ENCODE results near the gene HSD11B2.

The HSD11B2 gene

DNA sequence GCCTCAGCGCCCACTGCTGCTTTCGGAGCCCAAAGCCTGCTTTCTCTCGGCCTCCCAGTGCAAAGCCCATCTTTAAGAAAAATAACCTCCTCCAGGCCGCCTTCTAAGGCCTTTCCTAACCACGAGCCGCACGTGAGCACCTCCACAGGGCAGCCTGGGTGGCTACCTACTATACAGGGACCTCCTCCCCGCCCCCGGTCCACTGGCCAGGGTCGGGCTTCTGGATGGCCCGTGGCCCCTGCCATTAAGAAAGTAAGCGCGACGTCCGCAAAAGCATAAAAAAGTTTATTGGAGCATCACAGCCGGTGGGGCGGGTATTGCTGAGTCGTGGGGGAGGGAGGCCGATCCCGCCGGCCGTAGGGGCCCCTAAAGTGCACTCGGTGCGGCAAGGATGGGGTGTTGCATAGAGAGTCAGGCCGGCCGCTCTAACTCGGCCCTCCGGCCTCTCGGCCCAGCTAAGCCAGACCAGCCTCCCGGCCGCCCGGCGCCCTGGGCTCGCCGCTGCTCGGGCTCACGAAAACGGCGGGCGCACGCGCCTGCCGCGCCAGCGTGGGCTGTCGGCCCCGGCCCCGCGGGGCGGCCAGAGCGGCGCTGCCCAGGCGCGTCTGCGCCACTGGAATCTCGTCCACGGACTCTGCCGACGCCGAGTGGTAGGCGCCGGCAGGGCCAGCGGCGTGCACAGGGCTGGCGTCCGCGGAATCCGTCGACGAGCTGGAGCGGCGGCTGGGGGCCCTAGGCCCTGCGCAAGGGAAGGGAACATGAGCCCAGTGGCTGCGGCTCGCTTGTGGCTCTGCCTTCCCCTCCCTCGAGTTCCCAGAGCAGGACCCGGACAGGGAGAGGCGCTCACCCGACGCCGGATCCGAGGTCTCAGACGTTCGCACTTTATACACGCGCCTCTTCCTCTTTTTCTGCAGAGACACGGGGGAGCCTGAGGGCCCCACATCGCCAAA is 36.5 kb upstream of the HSD11B2 start:
- no peaks in the 10 kb centered on the region for H3K9me3 ChIP-seq (ENCODE audit: low read length)
- H3F3A ChIP-seq (ENCODE audit: insufficient read depth, low read length) = no peaks in the 10 kb centered on the region
- TF ChIP-seq EZH2 (IDR thresholded peaks at IDR 0.05; ENCODE audit: borderline replicate concordance, low read length) = no peak
- TF ChIP-seq, protein P1, sequence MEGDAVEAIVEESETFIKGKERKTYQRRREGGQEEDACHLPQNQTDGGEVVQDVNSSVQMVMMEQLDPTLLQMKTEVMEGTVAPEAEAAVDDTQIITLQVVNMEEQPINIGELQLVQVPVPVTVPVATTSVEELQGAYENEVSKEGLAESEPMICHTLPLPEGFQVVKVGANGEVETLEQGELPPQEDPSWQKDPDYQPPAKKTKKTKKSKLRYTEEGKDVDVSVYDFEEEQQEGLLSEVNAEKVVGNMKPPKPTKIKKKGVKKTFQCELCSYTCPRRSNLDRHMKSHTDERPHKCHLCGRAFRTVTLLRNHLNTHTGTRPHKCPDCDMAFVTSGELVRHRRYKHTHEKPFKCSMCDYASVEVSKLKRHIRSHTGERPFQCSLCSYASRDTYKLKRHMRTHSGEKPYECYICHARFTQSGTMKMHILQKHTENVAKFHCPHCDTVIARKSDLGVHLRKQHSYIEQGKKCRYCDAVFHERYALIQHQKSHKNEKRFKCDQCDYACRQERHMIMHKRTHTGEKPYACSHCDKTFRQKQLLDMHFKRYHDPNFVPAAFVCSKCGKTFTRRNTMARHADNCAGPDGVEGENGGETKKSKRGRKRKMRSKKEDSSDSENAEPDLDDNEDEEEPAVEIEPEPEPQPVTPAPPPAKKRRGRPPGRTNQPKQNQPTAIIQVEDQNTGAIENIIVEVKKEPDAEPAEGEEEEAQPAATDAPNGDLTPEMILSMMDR (IDR thresholded peaks at IDR 0.05; ENCODE audit: low read length) = no peak
- H3K36me3 ChIP-seq (ENCODE audit: insufficient read depth, low read length) = no peaks in the 10 kb centered on the region
- no peak overlapping the region for H3K4me2 ChIP-seq (ENCODE audit: low read length)
- no peak overlapping the region for H3K27ac ChIP-seq (ENCODE audit: low read depth, low read length, poor library complexity, severe bottlenecking)
- H4K20me1 ChIP-seq (ENCODE audit: insufficient read depth, low read length) = no peaks in the 10 kb centered on the region
- no peaks in the 10 kb centered on the region for H3K27me3 ChIP-seq (ENCODE audit: insufficient read depth, low read length)
- no peaks in the 10 kb centered on the region for H3K9me2 ChIP-seq (ENCODE audit: low read depth, low read length)
- H2AFZ ChIP-seq (ENCODE audit: low read length) = no peak overlapping the region
- no peaks in the 10 kb centered on the region for H3K79me2 ChIP-seq (ENCODE audit: insufficient read depth, low read length)
- no peak overlapping the region for H3K4me3 ChIP-seq (ENCODE audit: low read depth, low read length, poor library complexity, severe bottlenecking)
- no peaks in the 10 kb centered on the region for H3K4me1 ChIP-seq (ENCODE audit: insufficient read depth, low read length, severe bottlenecking)
- H3K9ac ChIP-seq (ENCODE audit: low read length) = no peak overlapping the region

DNA sequence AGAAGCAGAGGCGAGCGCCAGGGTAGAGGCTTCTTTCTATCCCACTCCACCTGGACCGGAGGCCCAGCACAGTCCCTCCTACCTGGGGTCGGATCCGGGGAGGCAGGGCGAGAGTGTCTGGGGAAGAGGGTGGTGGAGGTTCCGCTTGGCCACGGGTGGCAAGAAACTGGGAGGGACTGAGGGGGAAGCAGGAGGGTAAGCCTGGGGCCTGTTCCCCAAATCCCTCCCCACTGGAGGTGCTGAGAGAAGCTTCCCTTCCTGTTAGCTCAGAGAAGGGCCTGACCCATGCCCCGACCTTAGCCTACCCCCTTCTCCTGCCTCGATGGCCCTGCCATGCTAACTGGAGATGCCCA is 35.8 kb upstream of the HSD11B2 start:
- Histone ChIP-seq H3K79me2 (ENCODE audit: insufficient read depth, low read length) (no peaks in the 10 kb centered on the region), H3K36me3 (ENCODE audit: insufficient read depth, low read length) (no peaks in the 10 kb centered on the region), H3K4me2 (ENCODE audit: low read length) (no peak overlapping the region), H3K9me3 (ENCODE audit: low read length) (no peaks in the 10 kb centered on the region), H3K27me3 (ENCODE audit: insufficient read depth, low read length) (no peaks in the 10 kb centered on the region), H4K20me1 (ENCODE audit: insufficient read depth, low read length) (no peaks in the 10 kb centered on the region), H3K4me1 (ENCODE audit: insufficient read depth, low read length, severe bottlenecking) (no peaks in the 10 kb centered on the region), H3K27ac (ENCODE audit: low read depth, low read length, poor library complexity, severe bottlenecking) (no peak overlapping the region), H3K4me3 (ENCODE audit: low read depth, low read length, poor library complexity, severe bottlenecking) (no peak overlapping the region), H3K9ac (ENCODE audit: low read length) (no peak overlapping the region), H3K9me2 (ENCODE audit: low read depth, low read length) (no peaks in the 10 kb centered on the region), H3F3A (ENCODE audit: insufficient read depth, low read length) (no peaks in the 10 kb centered on the region), H2AFZ (ENCODE audit: low read length) (no peak overlapping the region)
- TF ChIP-seq, protein P1 (IDR thresholded peaks at IDR 0.05; ENCODE audit: low read length) = no peak
- no peak for TF ChIP-seq EZH2 (IDR thresholded peaks at IDR 0.05; ENCODE audit: borderline replicate concordance, low read length)

DNA sequence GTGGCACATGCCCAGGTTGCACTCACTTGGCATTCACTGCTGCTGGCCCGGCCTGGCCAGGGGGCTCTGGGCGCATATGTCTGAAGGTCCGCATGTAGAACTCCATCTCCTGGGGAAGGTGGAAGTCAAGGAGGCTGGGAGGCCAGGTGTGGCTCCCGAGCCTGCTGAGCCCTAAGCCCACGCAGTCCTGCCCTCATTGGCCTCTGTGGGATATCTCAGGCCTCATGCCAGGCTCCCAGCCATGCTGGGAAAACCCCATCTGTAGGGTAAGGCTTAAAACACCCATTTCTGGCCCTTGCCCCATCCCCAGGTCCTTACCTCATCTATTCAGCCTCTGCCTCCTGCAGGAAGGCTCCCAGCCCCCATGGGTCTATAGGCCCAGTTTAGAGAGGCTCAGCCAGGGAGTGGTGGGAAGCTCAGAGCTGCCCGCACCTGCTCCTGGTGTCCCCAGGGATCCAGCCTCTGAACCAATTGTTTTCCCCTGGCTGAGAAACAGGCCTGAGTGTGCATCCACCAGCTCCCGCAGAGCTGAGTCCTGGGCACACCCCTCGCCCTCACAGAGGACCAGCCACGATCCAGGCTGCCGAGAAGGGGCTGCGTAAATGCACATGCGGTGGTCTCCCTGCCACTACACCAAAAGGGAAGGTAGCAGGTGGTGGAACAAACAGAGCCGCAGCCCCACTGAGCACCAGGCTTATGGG is 35.3 kb upstream of the HSD11B2 start:
- H3F3A ChIP-seq (ENCODE audit: insufficient read depth, low read length) = no peaks in the 10 kb centered on the region
- no peaks in the 10 kb centered on the region for H3K9me2 ChIP-seq (ENCODE audit: low read depth, low read length)
- no peaks in the 10 kb centered on the region for H3K9me3 ChIP-seq (ENCODE audit: low read length)
- H3K9ac ChIP-seq (ENCODE audit: low read length) = no peak overlapping the region
- H3K36me3 ChIP-seq (ENCODE audit: insufficient read depth, low read length) = no peaks in the 10 kb centered on the region
- no peak overlapping the region for H3K4me2 ChIP-seq (ENCODE audit: low read length)
- no peaks in the 10 kb centered on the region for H3K4me1 ChIP-seq (ENCODE audit: insufficient read depth, low read length, severe bottlenecking)
- H3K27ac ChIP-seq (ENCODE audit: low read depth, low read length, poor library complexity, severe bottlenecking) = no peak overlapping the region
- no peak overlapping the region for H2AFZ ChIP-seq (ENCODE audit: low read length)
- H3K79me2 ChIP-seq (ENCODE audit: insufficient read depth, low read length) = no peaks in the 10 kb centered on the region
- H3K4me3 ChIP-seq (ENCODE audit: low read depth, low read length, poor library complexity, severe bottlenecking) = no peak overlapping the region
- H4K20me1 ChIP-seq (ENCODE audit: insufficient read depth, low read length) = no peaks in the 10 kb centered on the region
- no peaks in the 10 kb centered on the region for H3K27me3 ChIP-seq (ENCODE audit: insufficient read depth, low read length)
- TF ChIP-seq, protein P1 (IDR thresholded peaks at IDR 0.05; ENCODE audit: low read length) = no peak
- no peak for TF ChIP-seq EZH2 (IDR thresholded peaks at IDR 0.05; ENCODE audit: borderline replicate concordance, low read length)
